GM19468 (cell line): ENCODE measurements around the gene DSG1.
"Not testable (repeated sequence)": the region's sequence is repeated elsewhere in the genome, so short reads cannot be mapped to it uniquely, and the experiment has no call there.

Source experiments
- ATAC-seq: cut with Tn5 transposase; IDR thresholded peaks from one replicate; pipeline ENCODE4 v1.9.1; 2021; ENCODE audit warnings: mild to moderate bottlenecking, moderate library complexity, moderate number of reproducible peaks; ENCODE audit not compliant: unreplicated experiment; ENCODE audit errors: extremely low read depth

Gene DSG1

GRCh38 chr18:31317860-31318259 is at the start of gene DSG1:
Gene DSG1, plus strand, starts transcription at chr18:31318160. Its CDS starts 141 bp downstream, at chr18:31318301.
- ATAC-seq: no peak

DNA sequence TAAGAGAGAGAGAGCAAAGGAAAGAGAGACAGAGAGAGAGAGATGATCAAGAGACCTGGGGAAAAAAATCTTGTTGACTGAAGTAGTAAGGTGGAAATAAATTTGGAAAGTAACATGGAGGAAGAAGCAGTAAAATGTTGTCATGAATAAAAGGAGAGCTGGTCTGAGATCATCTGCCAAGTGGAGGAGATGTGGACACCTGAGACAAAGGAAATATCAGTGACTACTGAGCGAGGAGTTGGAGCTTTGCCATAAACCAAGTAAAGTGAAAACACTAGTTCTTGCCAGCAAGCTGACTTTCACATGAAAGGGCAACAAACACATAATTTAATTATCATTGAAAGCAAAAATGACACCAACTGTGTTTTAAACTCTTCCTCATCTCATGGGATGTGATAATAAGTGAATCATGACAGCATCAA is 49.0 kb upstream of the DSG1 start:
- ATAC-seq: no peak

DNA sequence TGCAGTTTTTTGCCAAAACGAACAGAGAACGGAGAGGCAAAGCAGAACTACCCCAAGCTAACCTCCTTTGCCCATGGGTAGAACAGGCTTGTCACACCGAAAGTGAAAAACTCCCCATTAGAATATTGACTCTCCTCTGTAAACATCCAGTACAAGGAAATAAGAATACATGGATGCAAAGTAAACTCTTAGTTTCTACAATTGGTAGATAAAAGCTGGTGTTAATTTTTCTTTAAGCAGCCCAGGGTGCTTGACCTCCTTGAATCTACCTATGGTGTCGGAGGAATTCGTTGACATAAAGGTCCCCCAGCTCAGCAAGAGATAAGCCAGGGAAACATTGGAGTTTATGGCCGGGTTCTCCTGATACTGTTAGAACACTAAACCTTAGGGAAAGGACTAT is 48.4 kb upstream of the DSG1 start:
- ATAC-seq: no peak

DNA sequence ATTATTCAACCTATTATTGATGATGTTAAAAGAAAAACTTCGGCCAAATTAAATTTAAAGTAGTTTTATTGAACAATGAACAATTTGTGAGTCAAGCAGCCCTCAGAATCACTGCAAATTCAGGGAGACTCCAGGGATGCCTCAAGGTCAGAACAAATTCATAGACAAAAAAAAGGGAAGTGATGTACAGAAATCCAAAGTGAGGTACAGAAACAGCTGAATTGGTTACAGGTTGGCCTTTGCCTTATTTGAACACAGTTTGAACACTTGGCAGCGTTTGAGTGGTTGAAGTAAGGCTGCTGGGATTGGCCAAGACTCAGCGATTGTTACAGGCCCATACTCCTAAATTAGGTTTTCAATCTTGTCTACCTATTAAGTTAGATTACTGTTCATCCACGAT is 47.4 kb upstream of the DSG1 start:
- no peak for ATAC-seq

DNA sequence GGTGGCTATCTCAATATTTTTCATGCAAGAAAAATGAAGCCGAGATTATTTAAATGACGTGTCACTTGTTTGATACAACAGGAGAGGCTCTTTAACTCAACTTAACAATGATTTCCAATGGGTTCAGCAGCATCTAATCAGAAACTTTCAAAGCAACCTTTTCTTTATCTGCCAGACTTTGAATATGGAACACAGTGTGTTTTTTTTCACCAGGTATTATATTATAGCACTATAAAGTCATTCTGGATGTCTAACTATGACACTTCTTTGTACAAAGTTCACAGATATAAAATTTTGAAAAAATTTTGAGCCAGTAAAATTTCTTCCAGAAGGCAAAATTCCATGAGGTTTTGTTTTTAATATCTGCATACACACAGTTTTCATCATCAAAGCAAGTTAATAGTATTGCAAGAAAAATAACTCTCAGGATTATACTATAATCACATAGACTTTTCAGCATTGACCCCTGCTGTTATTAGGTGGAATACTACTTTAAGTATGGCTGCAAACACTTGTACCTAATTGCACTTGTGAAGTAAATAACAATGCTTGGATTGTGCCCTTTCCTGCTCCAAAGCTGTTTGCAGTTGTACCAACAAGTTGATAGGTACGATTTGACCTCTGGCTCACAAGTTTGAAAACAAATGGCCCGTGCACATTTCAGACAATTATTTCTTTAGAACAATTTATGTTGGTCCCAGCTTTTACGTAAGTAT is 44.0 kb upstream of the DSG1 start:
- ATAC-seq: no peak

GRCh38 chr18:31274931-31275330 is 43.0 kb upstream of the DSG1 start:
- ATAC-seq: no peak

DNA sequence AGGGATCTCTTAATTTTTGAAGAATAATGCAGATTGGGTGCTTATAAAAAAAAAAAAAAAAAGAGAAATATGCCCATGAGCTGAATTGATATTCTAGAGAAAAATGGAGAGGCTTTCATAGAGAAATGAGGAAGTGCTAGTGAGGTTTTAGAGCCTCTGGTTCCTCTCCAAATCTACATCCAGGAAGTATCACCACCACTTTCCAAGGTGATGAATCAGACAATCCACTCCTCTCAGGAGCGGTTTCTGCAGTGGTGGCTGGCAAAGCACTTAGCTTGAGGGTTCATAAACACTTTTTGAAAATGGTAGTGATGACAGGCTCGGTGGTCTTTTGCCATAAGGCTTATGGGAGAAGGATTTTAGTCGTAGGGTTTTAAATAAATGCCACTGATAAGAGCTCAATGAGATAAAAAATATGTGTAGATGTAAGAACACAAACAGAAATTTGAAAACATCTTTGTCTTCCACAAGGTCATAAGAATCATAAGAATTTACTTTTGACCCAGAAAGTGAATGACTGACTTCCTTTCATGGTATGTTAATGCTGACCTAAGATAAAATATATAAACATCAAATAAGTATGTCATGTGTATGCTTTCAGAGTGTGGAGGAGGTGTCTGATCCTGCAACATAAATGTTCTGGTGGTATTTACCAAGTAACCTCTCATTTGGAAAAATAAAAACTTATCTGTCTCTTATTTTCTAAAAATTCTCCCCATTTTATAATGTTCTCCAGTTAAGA is 42.1 kb upstream of the DSG1 start:
- no peak for ATAC-seq

- no peak for ATAC-seq
Measured at GRCh38 chr18:31278609-31279071, 39.3 kb upstream of the DSG1 start.

DNA sequence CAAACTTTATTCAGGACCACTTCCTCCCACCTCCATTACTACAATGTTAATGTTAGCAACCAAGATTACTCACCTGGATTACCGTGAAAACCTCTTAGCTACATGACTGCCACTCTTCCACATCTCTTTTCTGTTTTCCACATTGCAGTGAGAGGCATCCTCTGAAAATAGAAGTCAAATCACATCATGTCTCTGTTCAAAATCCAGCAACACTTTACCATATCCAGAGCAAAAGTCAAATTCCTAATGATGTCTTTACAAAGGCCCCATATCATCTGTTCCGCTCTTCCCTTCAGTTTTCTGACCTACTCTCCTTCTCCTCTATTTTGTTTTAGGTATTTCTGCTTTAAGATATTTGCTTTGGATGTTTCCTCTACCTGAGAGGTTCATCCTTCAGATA is 37.5 kb upstream of the DSG1 start:
- ATAC-seq: no peak

DNA sequence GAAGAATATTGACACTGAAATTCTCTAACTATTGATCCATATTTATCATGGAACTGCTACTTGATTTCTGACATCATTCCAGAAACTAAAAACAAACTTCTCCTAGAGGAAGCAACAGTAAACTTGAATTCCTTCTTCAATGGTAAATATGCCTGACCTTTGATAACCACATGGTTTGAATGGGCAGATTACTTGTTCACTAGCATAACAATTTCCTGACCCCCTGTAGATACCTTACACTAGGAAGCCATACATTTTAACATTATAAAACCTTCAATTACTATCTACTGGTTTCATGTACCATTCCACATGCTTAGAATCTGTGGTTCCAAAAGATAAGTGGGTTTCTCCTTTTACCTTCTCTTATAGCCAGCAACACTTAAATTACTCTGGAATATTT is 36.5 kb upstream of the DSG1 start:
- no peak for ATAC-seq

GRCh38 chr18:31289446-31289845 is 28.5 kb upstream of the DSG1 start:
- ATAC-seq: not testable (repeated sequence)

GRCh38 chr18:31291688-31292087 is 26.3 kb upstream of the DSG1 start:
- ATAC-seq: no peak

DNA sequence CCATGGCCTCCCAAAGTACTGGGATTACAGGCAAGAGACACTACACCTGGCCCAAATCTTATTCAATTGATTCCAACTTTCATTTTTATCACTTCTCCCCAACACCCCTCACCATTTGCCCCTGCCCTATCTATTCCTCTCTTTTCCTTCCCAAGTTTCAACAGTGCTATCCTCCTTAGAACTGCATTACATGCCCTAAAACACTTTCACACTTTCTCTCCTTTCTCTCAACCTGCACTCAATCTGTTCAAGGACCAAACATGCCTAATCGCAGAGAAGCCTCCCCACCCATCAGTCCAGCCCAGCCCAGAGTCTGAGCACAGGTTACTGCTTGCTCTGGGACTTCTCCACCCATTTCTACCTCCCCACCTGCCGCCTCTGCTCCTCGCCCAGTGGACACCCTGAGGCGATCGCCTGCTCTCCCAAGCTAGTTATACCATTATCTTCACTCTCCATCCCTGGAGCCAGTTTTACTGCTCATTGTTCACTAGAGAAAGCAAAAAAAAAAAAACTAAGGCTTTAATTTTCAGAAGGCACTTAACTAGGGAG is 23.7 kb upstream of the DSG1 start:
- ATAC-seq: no peak

DNA sequence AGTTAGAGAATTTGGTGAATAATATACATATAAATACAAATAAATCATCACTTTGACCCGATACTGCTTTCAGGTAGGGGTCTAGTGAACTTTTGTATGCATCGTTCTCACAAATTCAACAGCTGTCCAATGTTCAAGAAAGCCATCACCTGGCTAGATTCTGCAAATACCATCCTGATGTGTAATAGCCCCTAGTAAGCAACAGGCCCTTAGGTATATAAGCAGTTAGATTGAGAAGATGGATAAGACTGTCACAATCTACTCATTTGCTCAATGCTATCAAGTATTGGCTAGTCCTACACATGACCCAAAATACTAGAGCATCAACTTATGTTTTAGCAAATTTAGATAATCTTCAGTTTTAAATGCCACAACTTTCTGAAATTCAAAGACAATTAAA is 20.7 kb upstream of the DSG1 start:
- ATAC-seq: no peak

GRCh38 chr18:31301201-31301655 is 16.7 kb upstream of the DSG1 start:
- no peak for ATAC-seq

GRCh38 chr18:31302991-31303390 is 15.0 kb upstream of the DSG1 start:
- no peak for ATAC-seq

GRCh38 chr18:31303771-31304170 is 14.2 kb upstream of the DSG1 start:
- no peak for ATAC-seq

- ATAC-seq: no peak
Measured at GRCh38 chr18:31309115-31309514, 8.8 kb upstream of the DSG1 start.

- no peak for ATAC-seq
Measured at GRCh38 chr18:31316974-31317373, 986 bp upstream of the DSG1 start.

GRCh38 chr18:31321719-31322118 is 3.8 kb downstream of the DSG1 start:
- no peak for ATAC-seq

DNA sequence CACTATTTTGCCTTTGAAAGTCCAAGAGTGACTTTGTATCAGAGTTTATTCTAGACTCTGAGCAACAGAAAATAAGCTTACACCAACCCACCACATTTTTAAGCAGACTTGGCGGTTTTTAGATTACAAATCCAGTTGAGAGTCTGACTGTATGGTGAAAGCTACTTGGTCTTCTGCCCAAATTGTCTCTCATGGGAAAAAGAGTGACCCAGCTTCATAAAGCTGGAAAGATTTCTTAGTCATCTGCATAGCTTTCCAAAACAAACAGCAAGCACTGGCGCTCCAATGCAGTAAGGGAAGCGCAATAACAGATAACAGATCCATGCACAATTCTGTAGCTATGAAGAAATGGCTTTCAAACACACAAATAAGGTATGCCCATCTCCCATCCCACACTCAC is 7.1 kb downstream of the DSG1 start:
- ATAC-seq: no peak
